Stimulated activated CD4-positive, alpha-beta T cell treated with anti-CD3 and anti-CD28 coated beads, TNF-alpha, amount 100 ng/mL, for 24 hours (primary cell): ENCODE data around the gene HOXA6.

Experiments used
- DNase-seq, 3 experiments: peaks; one replicate each; pipeline ENCODE4 v3.0.0-alpha.2; 2020; ENCODE audit warnings: low read depth in 3 of 3

HOXA6 gene

DNA sequence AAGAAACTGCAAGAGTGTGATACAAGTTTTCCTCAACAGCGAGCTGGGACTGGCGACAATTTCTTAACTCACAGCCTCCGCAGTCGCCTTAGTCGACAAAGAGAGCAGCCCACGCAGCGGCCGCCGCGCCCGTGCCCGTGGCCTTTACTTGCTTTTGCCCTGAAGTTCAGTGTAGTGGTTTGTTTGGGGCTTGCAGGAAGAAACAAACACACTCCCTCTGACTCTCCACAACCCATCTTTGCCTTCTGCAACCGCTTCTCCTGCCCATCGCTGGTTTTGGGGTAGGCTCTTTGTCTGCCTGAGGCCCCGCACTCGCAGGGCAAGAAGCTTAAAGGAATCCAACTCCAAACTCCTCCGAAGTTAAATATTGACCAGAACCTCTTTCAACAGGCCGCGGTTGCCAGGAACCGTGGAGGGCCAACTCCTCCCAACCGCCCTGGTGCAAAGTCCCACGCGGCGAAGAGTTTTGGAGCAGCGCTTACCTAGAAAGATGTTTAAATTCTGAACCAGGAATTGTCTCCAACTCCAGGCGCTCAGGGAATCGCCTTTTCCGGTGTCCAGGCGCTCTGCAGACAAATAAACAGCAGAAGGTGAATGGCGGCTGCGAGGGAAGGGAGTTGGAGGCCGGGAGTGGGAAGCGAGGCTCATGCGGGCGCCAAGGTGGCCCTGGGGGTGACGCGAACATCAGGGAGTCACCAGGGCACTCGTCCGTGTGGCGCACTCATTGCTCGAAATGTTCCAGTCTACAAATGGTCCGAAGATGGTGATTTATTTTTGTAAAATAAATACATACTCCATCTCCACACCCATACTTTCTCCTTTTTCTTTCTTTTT is 25.3 kb downstream of the HOXA6 start:
- no peak for DNase-seq

DNA sequence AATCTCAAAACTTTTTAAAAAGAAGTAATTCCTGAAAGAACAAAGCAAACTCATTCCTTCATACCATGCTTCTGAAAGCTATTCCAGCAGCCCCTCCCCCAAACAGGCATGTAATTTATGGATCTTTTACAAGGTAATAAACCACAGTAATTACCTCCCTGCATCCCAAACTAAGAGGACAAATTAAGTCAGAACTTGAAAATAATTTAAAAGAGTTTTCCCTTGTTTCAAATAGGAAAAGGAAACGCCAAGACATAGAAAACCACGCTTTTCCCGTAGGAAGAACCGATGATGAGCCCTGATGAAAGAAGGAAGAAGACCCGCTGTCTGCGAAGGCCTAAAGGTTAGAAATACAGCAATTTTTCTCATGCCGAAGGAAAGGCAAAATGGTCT is 25.9 kb downstream of the HOXA6 start:
- no peak for DNase-seq

DNA sequence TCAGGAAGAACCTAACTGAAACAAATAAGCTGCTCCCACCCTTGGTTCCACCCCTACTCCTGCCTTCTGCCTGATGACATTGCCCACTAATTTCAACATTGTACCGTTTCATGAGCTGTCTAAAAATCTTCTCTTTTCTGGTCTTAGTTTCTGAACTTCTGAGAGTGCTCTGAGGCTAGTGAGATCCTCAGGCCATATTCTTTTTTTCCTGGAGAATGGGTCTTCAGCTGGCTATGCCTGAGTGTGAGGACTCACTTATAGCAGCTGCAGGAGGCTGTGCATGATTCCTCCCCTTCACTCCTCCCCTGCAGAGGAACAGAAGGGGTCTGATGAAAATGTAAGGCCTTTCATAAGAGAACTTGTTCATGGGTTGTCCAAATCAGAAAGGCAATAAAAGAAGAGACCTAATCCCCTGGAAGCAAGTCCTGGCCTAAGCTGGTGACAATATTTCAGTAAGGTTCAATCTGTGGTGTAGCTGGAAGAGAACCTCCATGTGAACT is 28.1 kb downstream of the HOXA6 start:
- no peak for DNase-seq

DNA sequence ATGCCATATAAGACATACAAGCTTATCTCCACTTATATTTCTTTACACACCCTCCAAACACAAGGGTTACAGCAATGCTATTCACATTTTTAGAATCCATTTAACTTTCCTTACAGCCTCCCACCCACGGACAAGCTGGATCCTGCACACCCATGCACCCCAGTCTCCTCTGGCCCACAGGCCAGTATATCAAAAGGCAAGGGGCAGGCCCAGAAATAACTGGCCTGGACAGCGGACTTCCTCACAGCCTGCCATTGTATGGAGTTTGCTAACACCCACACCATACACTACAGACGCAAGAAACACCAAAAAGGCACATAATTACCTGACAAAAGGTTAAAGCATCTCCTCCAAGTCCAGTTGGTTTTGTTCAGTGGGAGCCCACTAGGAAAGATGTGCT is 29.0 kb downstream of the HOXA6 start:
- no peak for DNase-seq

DNA sequence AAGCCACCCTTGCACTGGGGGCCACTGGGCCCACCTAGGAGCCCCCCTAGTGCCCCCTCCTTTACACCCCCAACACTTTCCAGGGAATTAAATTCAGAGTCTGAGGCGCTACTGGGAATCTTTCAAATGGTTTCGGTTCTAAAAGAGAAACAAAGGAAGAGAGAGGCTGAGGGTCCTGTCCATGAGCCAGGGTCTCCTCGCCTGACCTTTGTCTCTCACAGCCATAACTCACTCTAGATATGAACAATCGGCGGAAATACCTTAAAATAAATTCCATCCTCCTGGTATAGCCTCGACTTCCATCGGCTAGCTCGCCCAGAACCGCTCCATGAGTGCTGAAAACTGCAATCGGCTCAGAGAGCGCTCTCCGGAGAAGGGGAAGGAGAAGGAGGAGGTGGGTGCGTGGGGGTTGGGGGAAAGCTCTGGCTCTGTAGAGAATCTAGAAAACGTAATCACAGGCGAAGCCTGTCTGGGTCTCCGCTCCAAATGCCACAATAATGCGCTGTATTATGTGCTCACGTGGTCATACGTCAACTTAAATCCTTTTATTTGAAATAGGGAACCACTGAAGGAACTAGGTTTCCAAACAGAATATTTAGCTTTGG is 29.6 kb downstream of the HOXA6 start:
- no peak for DNase-seq

DNA sequence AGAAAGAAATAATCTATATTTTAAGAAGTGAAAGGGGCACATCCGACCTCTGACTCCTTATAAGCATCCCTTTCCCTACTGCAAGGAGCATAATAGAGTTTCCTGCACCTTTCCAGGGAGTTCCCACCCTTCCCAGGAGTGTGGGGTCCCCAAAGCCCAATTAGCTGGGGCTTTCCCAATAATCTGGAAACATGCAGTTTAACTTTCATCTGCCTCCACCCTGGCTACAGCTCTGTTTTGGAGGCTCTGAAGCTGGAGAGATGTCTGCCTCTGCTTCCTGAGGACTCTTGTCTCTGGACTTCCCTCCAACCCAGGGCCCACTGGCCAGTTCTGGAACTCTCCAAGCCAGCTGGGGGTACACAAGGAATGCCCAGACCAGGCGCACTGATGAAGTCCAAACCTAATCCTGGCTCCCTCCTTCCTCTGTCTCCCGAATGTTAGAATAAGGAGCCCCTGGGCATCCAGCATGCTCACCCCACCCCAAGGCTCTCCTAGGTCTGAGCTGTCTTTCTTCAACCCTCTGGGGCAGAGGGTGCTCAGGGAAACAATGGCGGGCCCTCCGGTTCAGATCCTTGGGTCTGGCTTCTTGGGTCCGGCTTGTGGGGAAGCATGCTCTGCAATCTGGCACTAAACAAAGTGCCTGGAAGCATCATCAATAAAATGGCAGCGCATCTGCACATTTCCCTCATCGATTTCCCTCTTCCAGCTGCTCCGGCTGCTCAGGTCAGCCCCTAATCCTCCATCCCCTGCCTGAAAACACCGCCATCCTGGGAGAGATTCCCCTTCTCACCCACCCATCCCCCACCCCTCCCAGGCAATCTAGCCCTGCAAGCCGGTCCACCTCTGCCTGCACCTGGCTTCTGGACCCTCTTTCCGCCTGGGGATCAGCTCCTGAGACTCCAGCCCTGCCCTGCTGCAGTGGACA is 30.4 kb downstream of the HOXA6 start:
- no peak for DNase-seq

DNA sequence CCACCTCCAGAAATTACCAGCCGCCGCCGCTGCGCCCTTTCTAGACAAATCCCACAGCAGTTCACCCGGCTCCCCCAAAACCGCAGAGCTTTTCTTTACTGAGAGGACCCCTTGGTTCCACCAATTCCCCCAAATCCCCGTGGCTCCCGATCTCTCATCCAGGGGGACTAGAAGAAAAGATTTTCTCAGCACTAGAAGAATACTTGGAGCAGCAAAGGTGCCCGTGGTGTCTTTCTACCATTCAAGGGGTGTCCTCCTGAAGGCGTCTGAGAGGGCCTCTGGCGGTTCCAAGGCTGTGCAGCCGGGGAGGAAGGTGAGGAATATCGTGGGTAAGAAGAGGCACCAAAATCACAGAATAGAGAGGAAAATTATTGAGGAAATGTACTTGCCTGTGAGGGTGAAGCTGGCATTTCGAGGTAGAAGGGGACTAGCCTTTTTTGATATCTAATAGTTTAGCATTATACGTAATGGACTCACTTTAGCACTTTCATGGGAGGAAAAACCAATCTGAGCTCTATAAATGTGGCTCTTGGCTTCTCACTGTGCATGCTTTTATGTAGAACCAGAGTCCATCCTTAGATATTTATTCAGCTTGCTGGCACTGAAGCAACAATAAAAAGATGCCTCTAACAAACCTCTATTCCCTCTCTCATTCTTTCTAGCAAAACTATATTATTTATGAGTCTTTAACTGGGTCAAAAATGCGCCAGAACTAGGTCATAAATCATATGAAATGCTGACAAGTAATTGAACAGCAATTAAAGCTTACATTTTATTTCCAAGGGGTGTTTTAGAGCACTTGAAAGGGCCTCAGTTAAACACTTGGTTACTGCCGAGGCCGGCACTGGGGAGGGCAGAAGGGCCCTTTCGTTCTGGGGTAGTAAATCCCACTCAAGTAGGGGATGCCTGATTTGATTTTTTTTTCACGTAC is 31.3 kb downstream of the HOXA6 start:
- no peak for DNase-seq

DNA sequence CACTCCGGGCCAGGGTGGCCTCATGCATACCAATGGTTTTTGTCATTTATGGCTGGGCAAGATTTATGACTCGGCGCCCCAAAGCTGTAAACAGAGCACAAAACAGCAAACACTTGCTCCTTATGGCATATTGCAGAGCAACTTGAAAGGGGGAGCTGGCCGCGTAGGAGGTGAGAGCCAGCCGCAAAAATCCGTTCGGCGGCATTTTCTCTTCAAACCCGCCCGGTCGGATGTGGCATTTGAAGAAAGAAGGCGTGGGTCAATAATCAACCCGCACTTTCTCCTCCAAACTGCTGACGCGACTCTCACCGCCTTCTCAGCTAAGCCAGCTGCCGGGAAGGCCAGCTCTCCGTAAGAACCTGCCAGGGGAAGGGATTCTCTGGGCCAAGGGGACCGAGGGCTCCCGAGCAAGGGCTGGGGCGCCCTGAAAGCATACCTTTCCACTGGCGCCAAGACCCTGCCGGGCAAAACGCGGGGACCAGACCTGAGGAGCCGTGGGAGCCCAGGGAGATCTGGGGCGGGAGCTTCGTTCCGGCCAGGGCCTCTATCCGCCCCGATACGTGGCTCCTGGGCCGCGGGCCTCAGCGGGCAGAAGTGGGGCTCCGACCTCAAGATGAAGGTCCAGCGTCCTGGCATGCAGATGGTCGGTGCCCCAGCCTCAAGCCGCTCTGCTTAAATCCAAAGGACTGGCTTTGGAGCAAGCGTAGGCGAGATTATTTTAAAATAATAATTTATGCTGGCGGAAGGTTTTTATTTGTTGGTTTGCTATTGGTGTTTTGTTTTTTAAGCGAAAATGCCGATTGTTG is 32.1 kb downstream of the HOXA6 start:
- DNase-seq, result no peak

DNA sequence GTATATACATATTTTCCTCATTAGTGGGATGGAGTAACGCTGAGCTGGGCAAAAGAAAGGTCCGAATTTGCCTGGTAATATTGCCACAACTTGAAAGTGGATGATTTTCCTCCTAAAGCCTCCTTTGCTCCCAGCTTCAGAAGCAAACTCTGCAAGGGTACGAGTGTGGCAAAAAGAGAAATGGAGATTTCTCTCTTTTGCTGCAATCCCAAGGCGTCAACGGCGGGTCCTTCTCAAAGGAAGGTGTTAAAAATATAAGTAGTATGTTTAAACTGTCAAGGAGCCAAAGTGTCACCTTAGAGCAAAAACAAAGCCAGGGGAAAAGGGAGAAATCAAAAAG is 32.7 kb downstream of the HOXA6 start:
- DNase-seq, result no peak

DNA sequence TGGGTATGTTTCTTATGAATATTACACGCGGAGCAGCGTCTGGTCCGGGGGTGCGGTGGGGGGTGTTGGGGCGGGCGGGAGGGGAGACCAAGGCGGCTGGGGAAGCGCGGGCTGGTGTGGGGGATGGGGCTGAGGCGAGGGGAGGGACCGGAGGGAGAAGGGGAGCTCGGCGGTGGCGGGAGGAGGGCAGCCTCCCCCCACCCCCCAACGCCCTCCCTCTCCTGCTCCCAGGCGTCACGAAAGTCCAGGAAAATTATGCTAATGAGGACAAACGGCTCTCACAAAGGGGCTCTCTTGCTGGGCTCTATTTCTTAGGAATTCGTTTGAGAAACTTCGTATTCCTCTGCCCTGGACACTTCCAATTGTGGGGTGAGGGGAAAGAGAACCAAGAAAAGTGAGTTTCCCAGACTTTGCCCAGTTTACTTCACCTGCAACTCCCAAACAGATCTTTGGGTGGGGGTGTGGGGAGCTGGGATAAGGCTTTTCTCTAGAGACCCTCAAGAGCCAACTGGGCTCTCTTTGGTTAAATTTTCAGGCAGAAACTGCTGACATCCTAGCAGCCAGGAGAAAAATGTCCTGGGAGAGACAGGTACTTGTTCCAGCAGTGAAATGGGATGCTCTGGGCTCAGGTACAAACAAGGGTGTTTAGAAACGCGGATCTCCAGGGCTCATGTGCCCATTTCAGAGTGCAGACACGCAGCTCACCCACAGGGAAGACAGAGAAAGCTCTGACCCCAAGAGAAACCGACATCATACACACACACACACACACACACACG is 33.4 kb downstream of the HOXA6 start:
- no peak for DNase-seq

DNA sequence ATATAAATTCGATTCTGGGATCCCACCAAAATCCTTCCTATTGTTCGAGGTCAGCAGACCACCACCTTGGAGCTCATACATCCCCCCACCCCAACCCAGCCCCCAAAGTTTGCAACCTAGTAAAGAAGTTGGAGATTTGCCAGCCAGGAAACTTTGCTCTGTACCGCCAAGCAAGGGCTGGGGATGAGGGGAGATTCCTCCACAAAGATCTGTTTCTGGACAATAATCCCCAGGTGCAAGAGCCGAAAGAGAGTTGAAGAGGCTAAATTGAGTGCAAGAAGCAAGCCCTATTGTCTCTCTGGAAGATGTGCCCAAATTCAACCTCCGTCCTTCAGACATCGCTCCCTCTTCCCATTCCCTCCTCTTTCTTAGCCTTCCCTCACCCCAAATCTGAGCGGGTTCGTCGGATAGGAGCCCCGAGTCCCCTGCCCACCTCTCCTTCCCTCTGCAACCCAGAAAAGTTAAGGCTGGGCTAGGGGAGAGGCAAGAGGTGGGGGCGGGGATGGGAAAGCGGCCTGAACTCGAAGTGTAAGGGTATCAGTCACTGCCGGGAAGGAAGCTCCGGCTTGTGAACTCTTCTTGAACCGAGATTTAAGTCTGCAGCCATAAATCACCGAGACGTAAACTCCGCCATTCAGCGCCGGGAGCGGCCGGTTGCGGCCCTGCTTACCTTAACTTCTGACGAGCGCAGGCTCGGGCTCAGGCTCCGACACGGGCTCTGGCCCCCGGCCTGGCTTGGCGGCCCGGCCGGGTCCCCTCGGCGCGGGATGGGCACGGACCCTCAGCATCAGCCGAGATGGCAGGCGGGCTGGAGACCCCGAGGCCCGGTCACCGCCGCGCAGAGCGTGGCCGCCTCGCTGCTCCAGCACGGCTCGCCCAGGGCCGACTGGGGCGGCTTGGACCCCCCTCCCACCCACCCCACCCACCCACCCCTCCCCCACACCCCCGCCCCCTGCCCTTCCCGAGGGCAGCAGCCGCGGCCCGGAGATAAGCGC is 34.3 kb downstream of the HOXA6 start:
- DNase-seq, result no peak

DNA sequence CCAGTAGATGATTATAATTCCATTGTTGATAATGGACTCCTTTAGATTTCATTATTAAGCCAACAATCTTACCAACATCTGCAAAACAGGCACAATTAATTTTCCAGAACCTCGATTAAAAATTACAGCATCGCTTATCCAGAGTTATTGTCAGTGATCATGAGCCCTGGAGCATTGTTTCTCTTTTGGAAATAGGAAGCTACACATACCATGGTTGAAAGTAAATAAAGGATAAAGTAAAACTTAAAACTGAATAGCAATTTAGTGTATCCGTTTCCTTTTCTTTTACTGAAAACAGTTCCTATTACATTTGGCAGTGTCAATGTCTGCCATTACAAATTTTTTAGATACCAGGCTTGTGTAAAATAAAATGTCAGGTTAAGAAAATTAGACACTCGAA is 35.2 kb downstream of the HOXA6 start:
- DNase-seq, result no peak

DNA sequence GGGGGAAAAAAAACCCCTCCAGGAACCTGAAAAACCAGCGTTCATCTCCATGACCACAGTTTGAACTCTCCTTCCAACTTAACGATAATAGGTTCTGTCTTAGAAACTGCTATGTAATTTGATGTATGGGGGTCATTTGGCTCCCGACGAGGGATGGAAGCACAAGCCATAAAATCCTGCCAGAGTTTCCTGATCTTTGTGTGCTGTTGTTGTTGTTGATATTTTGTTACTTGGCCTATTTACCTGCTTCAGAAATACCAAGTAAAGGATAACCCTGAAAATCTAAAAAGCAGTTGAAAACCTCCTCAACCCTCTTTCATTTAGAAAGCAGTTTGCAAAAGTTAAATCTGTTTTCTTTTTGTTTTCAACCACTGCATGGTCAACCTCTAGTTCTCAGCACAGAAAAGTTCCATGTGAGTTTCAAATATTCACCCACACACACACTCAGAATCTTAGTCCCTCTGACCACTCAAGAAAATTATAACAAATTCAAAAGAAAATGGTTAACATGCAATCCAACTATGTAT is 35.8 kb downstream of the HOXA6 start:
- DNase-seq, result no peak

DNA sequence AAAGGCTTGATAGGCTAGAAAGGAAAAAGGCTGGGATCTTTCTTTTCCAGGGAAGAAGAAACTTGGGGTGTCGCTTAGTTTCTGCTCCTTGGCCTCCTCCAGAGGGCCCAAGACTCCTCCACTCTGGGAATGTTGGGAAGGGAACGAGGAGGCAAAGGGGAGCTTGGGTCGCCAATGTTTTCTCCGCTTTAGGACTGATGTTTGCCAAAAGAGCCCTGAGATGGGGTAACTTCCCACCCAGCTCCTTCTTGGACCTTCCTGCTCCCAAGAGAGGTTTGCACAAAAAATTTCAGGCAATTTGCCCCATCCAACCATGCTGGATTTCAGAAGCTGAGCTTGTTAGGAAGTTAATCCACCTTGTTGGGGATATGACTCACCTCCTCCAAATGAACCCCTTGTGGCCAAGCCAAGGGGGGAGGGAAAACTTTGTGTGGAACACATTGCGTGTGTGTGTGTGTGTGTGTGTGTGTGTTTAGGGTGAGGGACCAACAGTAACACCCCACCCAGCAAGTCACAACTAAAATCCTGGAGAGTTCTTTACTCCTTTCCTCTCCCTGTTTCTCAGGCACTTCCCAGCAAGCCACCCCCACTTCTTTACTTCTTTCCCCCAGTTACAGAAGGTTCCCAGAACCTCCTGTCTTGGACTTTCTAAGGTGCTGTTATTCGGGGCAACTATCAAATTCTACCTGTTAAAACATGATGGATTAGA is 36.4 kb downstream of the HOXA6 start:
- DNase-seq, result no peak

DNA sequence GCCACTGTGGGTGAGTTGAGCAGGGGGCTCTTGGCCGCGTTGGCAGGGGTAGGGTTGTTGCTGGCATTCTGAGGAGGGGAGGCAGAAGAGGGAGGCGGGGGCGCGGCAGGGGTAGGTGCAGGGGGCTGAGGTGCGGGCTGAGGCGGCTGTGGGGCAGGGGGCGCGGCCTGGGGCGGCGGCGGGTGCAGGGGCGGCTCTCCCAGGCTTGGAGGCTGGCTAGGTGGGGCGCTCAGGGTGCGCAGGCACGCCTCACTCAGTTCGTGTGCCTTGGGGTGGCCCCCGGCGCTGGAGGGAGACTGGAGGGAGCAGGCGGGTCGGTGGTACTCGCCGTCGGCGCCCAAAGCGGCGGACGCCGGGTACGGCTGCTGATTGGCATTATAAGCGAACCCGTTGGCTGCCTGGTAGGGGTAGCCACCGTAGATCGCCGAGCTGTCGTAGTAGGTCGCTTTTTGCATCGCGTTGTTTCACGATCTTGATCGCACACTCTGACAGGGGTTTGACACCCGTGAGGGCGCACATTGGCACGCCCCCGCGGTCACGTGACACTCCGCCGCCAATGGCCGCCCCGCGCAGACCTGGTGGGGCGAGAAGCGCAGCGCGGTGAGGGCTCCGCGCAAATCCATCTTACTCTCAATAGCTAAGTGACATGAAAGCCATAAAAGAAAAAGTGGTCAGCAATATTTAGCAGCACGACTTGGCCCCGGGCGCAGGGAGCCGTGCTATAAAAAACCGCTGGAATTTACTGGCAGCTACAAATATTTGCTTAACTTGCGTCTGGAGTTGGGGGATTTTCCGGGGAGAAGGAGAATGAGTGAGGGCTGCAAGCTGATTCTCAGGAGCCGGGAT is 37.2 kb downstream of the HOXA6 start:
- no peak for DNase-seq

DNA sequence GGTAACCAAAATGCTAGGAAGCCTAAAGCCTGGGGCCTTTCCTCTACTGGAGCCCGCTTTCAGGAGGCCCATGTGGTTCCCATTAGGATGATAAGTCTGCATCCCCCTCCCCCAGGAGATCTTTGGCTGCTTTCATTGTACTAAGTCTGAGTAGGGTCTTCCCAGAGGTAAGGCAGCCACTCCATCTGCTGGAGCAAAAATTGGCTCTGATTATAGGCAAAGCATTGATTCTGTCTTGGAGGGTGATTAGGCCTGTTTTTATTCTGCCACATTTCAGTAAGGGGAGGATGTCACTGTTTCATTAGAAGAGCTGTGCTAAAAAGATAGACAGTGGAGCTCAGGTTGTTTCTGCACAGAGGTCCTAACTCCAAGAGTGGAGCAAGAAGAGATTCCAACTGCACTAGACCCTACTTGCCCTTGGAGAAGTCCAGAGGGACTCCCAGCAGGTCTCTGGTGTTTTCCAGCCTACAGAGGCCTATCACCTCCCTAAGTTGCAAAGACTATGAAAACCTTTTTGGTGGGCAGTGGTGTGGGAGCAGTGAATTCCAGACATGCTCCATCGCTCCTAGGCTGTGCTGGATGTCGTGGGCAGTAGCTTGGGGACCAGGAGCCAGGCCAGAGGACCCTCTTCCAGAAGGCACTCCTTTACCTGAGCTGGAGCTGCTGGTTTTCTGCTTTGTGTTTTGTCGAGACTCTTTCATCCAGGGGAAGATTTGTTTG is 37.9 kb downstream of the HOXA6 start:
- DNase-seq, result no peak
